GM12878 (cell line): Measurements from ENCODE around the gene CNTNAP5. TPM values are rescaled to one million over a fixed set of nuclear protein-coding genes. Genes with fewer than 3 reads are reported as not detected.

Experiments
- ATAC-seq: fragments of 200-7000 bp; cut with Tn5 transposase; 3 replicates; pipeline ENCODE4 v1.9.1; 2020; ENCODE audit warnings: mild to moderate bottlenecking, moderate library complexity
- BruUV-seq: library from RNA; stranded (reverse); fragments of 400-500 nt; replicated peaks from 2 replicates; lab custom pipeline; 2021; lab: Mats Ljungman, UMichigan
- CTCF ChIA-PET: fragments of 300-600 bp; sonication (Branson Sonifier 250); formaldehyde crosslinking; extraction: SDS; loops from one replicate; lab custom pipeline; 2021; ENCODE audit warnings: inconsistent platforms; lab: Yijun Ruan, JAX
- POLR2A ChIA-PET: fragments of 350-600 bp; formaldehyde crosslinking; extraction: SDS; loops from one replicate; lab custom pipeline; 2021; ENCODE audit warnings: inconsistent platforms; lab: Charles Lee
- RAD21 ChIA-PET: fragments of 300-600 bp; sonication (Branson Sonifier 250); formaldehyde crosslinking; loops from one replicate; lab custom pipeline; 2023; ENCODE audit warnings: antibody characterized with exemption; ENCODE audit not compliant: unreplicated experiment; lab: Charles Lee
- SMC1A ChIA-PET: fragments of 300-600 bp; sonication (Branson Sonifier 250); formaldehyde crosslinking; loops from one replicate; lab custom pipeline; 2023; ENCODE audit not compliant: unreplicated experiment, uncharacterized antibody; lab: Charles Lee
- DNase-seq: peaks from one replicate; pipeline ENCODE4 v3.0.0-alpha.2; 2011; ENCODE audit warnings: low read depth, low spot score
- FAIRE-seq: peaks from 3 replicates; lab custom pipeline; 2011; peaks lifted over from hg19 to GRCh38; lab: Jason Lieb, UNC
- H2AFZ ChIP-seq: 2 replicates; pipeline ENCODE4 v1.6.0; 2011; ENCODE audit warnings: low read depth, low read length, control low read depth; ENCODE audit not compliant: control insufficient read depth
- H3K27ac ChIP-seq: 2 replicates; pipeline ENCODE4 v1.5.1; 2011; ENCODE audit warnings: control low read depth; ENCODE audit not compliant: control insufficient read depth, insufficient read depth
- H3K27me3 ChIP-seq, 2 experiments: replicated peaks in 1 of 2; 2 replicates each; pipeline versions ENCODE4 v1.6.0 to v1.6.1; 2011; ENCODE audit warnings: low read length in 1 of 2; ENCODE audit not compliant: control insufficient read depth in 2 of 2, insufficient read depth in 2 of 2
- H3K36me3 ChIP-seq, 2 experiments: 2 replicates each; pipeline ENCODE4 v1.5.1; 2011; ENCODE audit warnings: low read length in 1 of 2; ENCODE audit not compliant: control insufficient read depth in 2 of 2, insufficient read depth in 2 of 2
- H3K4me1 ChIP-seq: 2 replicates; pipeline ENCODE4 v1.6.1; 2011; ENCODE audit warnings: mild to moderate bottlenecking, low read length, moderate library complexity, mixed read lengths; ENCODE audit not compliant: control insufficient read depth, insufficient read depth
- H3K4me2 ChIP-seq: 2 replicates; pipeline ENCODE4 v1.6.0; 2011; ENCODE audit warnings: control low read depth; ENCODE audit not compliant: control insufficient read depth, insufficient read depth
- H3K4me3 ChIP-seq: fragments of 200-600 bp; sonication (generic); 2 replicates; pipeline ENCODE4 v1.5.1; 2016
- H3K79me2 ChIP-seq: 2 replicates; pipeline ENCODE4 v1.6.0; 2011; ENCODE audit warnings: low read length; ENCODE audit not compliant: control insufficient read depth, insufficient read depth
- H3K9ac ChIP-seq: 2 replicates; pipeline ENCODE4 v1.8.0; 2011; ENCODE audit warnings: low read length, control low read depth, mixed read lengths; ENCODE audit not compliant: control insufficient read depth, insufficient read depth
- H3K9me3 ChIP-seq: replicated peaks from 3 replicates; pipeline ENCODE4 v1.5.1; 2011; ENCODE audit warnings: mild to moderate bottlenecking, low read length; ENCODE audit not compliant: control insufficient read depth, insufficient read depth
- H4K20me1 ChIP-seq: 2 replicates; pipeline ENCODE4 v1.6.0; 2011; ENCODE audit not compliant: control insufficient read depth, insufficient read depth
- ATF2 ChIP-seq: IDR thresholded peaks from 2 replicates; pipeline ENCODE4 v1.6.1; 2012; ENCODE audit warnings: low read length, inconsistent platforms
- FOXM1 ChIP-seq: IDR thresholded peaks from 2 replicates; pipeline ENCODE4 v1.6.1; 2012; ENCODE audit warnings: low read depth, mild to moderate bottlenecking, inconsistent platforms, low read length, moderate library complexity
- NFYB ChIP-seq: IDR thresholded peaks from 2 replicates; pipeline ENCODE4 v1.6.1; 2011; ENCODE audit warnings: low read depth, mild to moderate bottlenecking, low read length, improper control_type of control experiment, moderate library complexity; ENCODE audit not compliant: insufficient read depth
- PRDM15 ChIP-seq: fragments of 450-650 bp; formaldehyde crosslinking; IDR thresholded peaks from 2 replicates; pipeline ENCODE4 v1.4.0; 2020; ENCODE audit warnings: mild to moderate bottlenecking, moderate library complexity
- RAD21 ChIP-seq: IDR thresholded peaks from 2 replicates; pipeline ENCODE4 v1.6.1; 2011; ENCODE audit warnings: mild to moderate bottlenecking, low read depth, low read length, moderate library complexity; ENCODE audit not compliant: insufficient read depth
- RAD51 ChIP-seq: fragments of 450-650 bp; IDR thresholded peaks from 2 replicates; pipeline ENCODE4 v1.6.1; 2016; ENCODE audit warnings: moderate library complexity, mild to moderate bottlenecking, inconsistent platforms
- ZNF207 ChIP-seq: fragments of 450-650 bp; IDR thresholded peaks from 2 replicates; pipeline ENCODE4 v1.6.1; 2014; ENCODE audit warnings: antibody characterized with exemption, mild to moderate bottlenecking, borderline replicate concordance
- in situ Hi-C: fragments of 300-500 bp; cut with MboI; formaldehyde crosslinking; loops from 9 replicates; pipeline ENCODE4 v1.14.3; 2018; ENCODE audit warnings: mixed read lengths
- intact Hi-C: fragments of 100-400 bp; cut with micrococcal nuclease; formaldehyde crosslinking; loops from one replicate; pipeline ENCODE4 v1.14.2; 2022; ENCODE audit not compliant: unreplicated experiment
- polyA plus RNA-seq, 11 experiments: library from polyadenylated mRNA; depleted of rRNA in 4 of 11; unstranded in 6 of 11; stranded (reverse) in 5 of 11; fragments of >200 nt; fragmentation: Nextera tagmentation in 4 of 11; fragmentation: Illumina TruSeq in 1 of 11; extraction: Ambion mirVana in 4 of 11; extraction: Trizol in 1 of 11; gene quantifications; 1 replicate in 1 of 11; 2 replicates in 10 of 11; pipeline versions ENCODE4 v1.2.1 to v1.2.3, GENCODE V29; 2011 to 2016; ENCODE audit warnings: inconsistent platforms in 2 of 11, missing spikeins in 2 of 11, low read depth in 1 of 11
- total RNA-seq, 4 experiments: library from RNA; depleted of rRNA in 3 of 4; stranded (reverse); fragments of >200 nt in 3 of 4; fragmentation: Illumina TruSeq in 1 of 4; extraction: Trizol in 1 of 4; gene quantifications; 2 replicates each; pipeline versions ENCODE4 v1.2.1 to v1.2.3, GENCODE V29; 2013 to 2021

Gene CNTNAP5
- total and polyA plus RNA-seq, 10 of the 15 experiments (the other 5 are each of a cell fraction or from before 2014, with no cell fraction given) = not detected

- no peaks in the 10 kb centered on the region for H3K36me3 ChIP-seq
- FAIRE-seq (no peak), ATAC-seq (no peak), DNase-seq (no peak)
- BruUV-seq = no TSS peak
- no peak overlapping the region for H3K27ac ChIP-seq
- no peak overlapping the region for H3K4me3 ChIP-seq
- SMC1A ChIA-PET = no interaction called here
- TF ChIP-seq PRDM15 (CRISPR knock-in tag) (no peak), NFYB (no peak), RAD51 (no peak), FOXM1 (no peak), ZNF207 (no peak), RAD21 (no peak), ATF2 (no peak)
- H3K4me1 ChIP-seq = no peaks in the 10 kb centered on the region
- intact Hi-C loops (no loop called here), in situ Hi-C loops (no loop called here)
- POLR2A ChIA-PET = no interaction called here
- H3K4me2 ChIP-seq = no peak overlapping the region
- no peaks in the 10 kb centered on the region for H3K79me2 ChIP-seq
- CTCF ChIA-PET = no interaction called here
- RAD21 ChIA-PET = no interaction called here
- no peaks in the 10 kb centered on the region for H4K20me1 ChIP-seq
- no peaks in the 10 kb centered on the region for H3K9me3 ChIP-seq
- H2AFZ ChIP-seq = no peak overlapping the region
- no peaks in the 10 kb centered on the region for H3K27me3 ChIP-seq
- no peak overlapping the region for H3K9ac ChIP-seq
Observed at GRCh38 chr2:124725187-124725586, 700.1 kb downstream of the CNTNAP5 start.
